Karpas-422 (cell line): ENCODE measurements around the gene ROMO1. TPM values are rescaled to one million over a fixed set of nuclear protein-coding genes. Genes with fewer than 3 reads are reported as not detected.
"Not testable (repeated sequence)": the region's sequence is repeated elsewhere in the genome, so short reads cannot be mapped to it uniquely, and the experiment has no call there.

Experiments
- DNase-seq: peaks from one replicate; pipeline ENCODE4 v3.0.0-alpha.2; 2015
- H2AFZ ChIP-seq: fragments of 200-600 bp; sonication (generic); 2 replicates; pipeline ENCODE4 v1.6.1; 2014; ENCODE audit warnings: antibody characterized with exemption, low read length, mixed read lengths
- H3K27ac ChIP-seq: fragments of 200-600 bp; sonication (generic); 2 replicates; pipeline ENCODE4 v1.5.1; 2014; ENCODE audit warnings: mild to moderate bottlenecking, low read length, moderate library complexity
- H3K27me3 ChIP-seq: fragments of 200-600 bp; sonication (generic); 2 replicates; pipeline ENCODE4 v1.6.1; 2014; ENCODE audit warnings: low read length, mixed read lengths
- H3K36me3 ChIP-seq: fragments of 200-600 bp; sonication (generic); 2 replicates; pipeline ENCODE4 v1.6.1; 2014; ENCODE audit warnings: low read length, mixed read lengths; ENCODE audit not compliant: insufficient read depth
- H3K4me1 ChIP-seq: fragments of 200-600 bp; sonication (generic); 2 replicates; pipeline ENCODE4 v1.6.1; 2014; ENCODE audit warnings: mild to moderate bottlenecking, low read length, mixed read lengths
- H3K4me2 ChIP-seq: fragments of 200-600 bp; sonication (generic); 2 replicates; pipeline ENCODE4 v1.6.1; 2014; ENCODE audit warnings: low read length, low read depth, mild to moderate bottlenecking; ENCODE audit not compliant: poor library complexity, severe bottlenecking
- H3K4me3 ChIP-seq: fragments of 200-600 bp; sonication (generic); 2 replicates; pipeline ENCODE4 v1.5.1; 2014; ENCODE audit warnings: mild to moderate bottlenecking, antibody characterized with exemption, low read length, mixed read lengths
- H3K79me2 ChIP-seq: fragments of 200-600 bp; sonication (generic); 2 replicates; pipeline ENCODE4 v1.6.1; 2014; ENCODE audit warnings: mild to moderate bottlenecking, low read length, mixed read lengths
- H3K9ac ChIP-seq: fragments of 200-600 bp; sonication (generic); 2 replicates; pipeline ENCODE4 v1.6.0; 2014; ENCODE audit warnings: low read length
- H3K9me2 ChIP-seq: fragments of 200-600 bp; sonication (generic), shearing (Covaris generic); replicated peaks from 2 replicates; pipeline ENCODE4 v1.6.0; 2014; ENCODE audit warnings: mild to moderate bottlenecking, low read length, moderate library complexity; ENCODE audit not compliant: insufficient read depth
- H3K9me3 ChIP-seq: fragments of 300-700, 200-600 bp; sonication (generic); 2 replicates; pipeline ENCODE4 v1.6.1; 2014; ENCODE audit warnings: low read length, mixed read lengths
- H4K20me1 ChIP-seq: fragments of 200-600 bp; sonication (generic); 2 replicates; pipeline ENCODE4 v1.6.1; 2014; ENCODE audit warnings: mild to moderate bottlenecking, antibody characterized with exemption, low read length, low read depth; ENCODE audit not compliant: insufficient read depth
- total RNA-seq: library from RNA; depleted of rRNA; stranded (reverse); fragments of >200 nt; shearing (Covaris generic); gene quantifications from 2 replicates; pipeline ENCODE4 v1.2.3, GENCODE V29; 2014; ENCODE audit warnings: low replicate concordance

Gene ROMO1
- total RNA-seq, 1 experiment from 2014 or later: 242 TPM

GRCh38 chr20:35710039-35710438, 10.8 kb downstream of the ROMO1 start:
- H3K27me3 ChIP-seq: no peaks in the 10 kb centered on the region
- no peaks in the 10 kb centered on the region for H3K9me3 ChIP-seq
- H4K20me1 ChIP-seq: peaks cover 53% of the 10 kb centered on the region
- no peak overlapping the region; the same call in 1 of the 2 replicates for H3K27ac ChIP-seq
- H3K4me1 ChIP-seq: peaks cover 6% of the 10 kb centered on the region; the same call in 1 of the 2 replicates
- no peak overlapping the region for H2AFZ ChIP-seq
- H3K4me2 ChIP-seq: no peak overlapping the region
- H3K9ac ChIP-seq: no peak overlapping the region
- H3K79me2 ChIP-seq: peaks cover 64% of the 10 kb centered on the region
- H3K36me3 ChIP-seq: peaks cover 88% of the 10 kb centered on the region
- H3K9me2 ChIP-seq: no peaks in the 10 kb centered on the region
- no peak overlapping the region for H3K4me3 ChIP-seq
- no peak for DNase-seq

GRCh38 chr20:35710884-35711587, 11.8 kb downstream of the ROMO1 start:
- H3K27me3 ChIP-seq: no peaks in the 10 kb centered on the region
- no peak overlapping the region for H3K27ac ChIP-seq
- H2AFZ ChIP-seq: no peak overlapping the region
- H3K4me3 ChIP-seq: no peak overlapping the region
- H3K36me3 ChIP-seq: peaks cover 87% of the 10 kb centered on the region
- H3K9me3 ChIP-seq: no peaks in the 10 kb centered on the region
- peaks cover 6% of the 10 kb centered on the region; the same call in 1 of the 2 replicates for H3K4me1 ChIP-seq
- peaks cover 72% of the 10 kb centered on the region for H3K79me2 ChIP-seq
- peaks cover 55% of the 10 kb centered on the region for H4K20me1 ChIP-seq
- no peak overlapping the region for H3K4me2 ChIP-seq
- no peak overlapping the region for H3K9ac ChIP-seq
- DNase-seq: no peak
- no peaks in the 10 kb centered on the region for H3K9me2 ChIP-seq

- H3K36me3 ChIP-seq: peaks cover 88% of the 10 kb centered on the region
These were observed 12.5 kb downstream of the ROMO1 start for GRCh38 chr20:35711588-35712209.

GRCh38 chr20:35713120-35713519, 13.9 kb downstream of the ROMO1 start:
- H3K27ac ChIP-seq, DNase-seq, H3K9me3 ChIP-seq, H3K4me1 ChIP-seq, H3K4me2 ChIP-seq, H3K9me2 ChIP-seq, H3K27me3 ChIP-seq, H3K4me3 ChIP-seq, H3K9ac ChIP-seq, H2AFZ ChIP-seq: not testable (repeated sequence)
- peaks cover 87% of the 10 kb centered on the region for H3K36me3 ChIP-seq
- peaks cover 80% of the 10 kb centered on the region for H3K79me2 ChIP-seq
- peaks cover 58% of the 10 kb centered on the region for H4K20me1 ChIP-seq

More at GRCh38 chr20:35711588-35712209, 12.5 kb downstream of the ROMO1 start:
- Histone ChIP-seq H3K9ac (no peak overlapping the region), H3K79me2 (peaks cover 77% of the 10 kb centered on the region), H3K4me3 (no peak overlapping the region), H2AFZ (no peak overlapping the region), H3K9me2 (no peaks in the 10 kb centered on the region), H3K4me2 (no peak overlapping the region), H3K27ac (no peak overlapping the region), H4K20me1 (peaks cover 55% of the 10 kb centered on the region), H3K27me3 (no peaks in the 10 kb centered on the region), H3K9me3 (no peaks in the 10 kb centered on the region), H3K4me1 (peaks cover 6% of the 10 kb centered on the region; the same call in 1 of the 2 replicates)
- no peak for DNase-seq

- Histone ChIP-seq H3K9ac (no peak overlapping the region), H3K9me2 (no peaks in the 10 kb centered on the region), H3K4me3 (no peak overlapping the region), H3K9me3 (no peaks in the 10 kb centered on the region), H3K36me3 (peaks cover 85% of the 10 kb centered on the region), H3K27me3 (no peaks in the 10 kb centered on the region), H4K20me1 (peaks cover 50% of the 10 kb centered on the region), H3K27ac (no peak overlapping the region), H3K4me1 (peaks cover 6% of the 10 kb centered on the region; the same call in 1 of the 2 replicates), H3K79me2 (peaks cover 76% of the 10 kb centered on the region), H3K4me2 (no peak overlapping the region), H2AFZ (no peak overlapping the region)
- DNase-seq: no peak
These were observed 14.9 kb downstream of the ROMO1 start for GRCh38 chr20:35714127-35714526.

- Histone ChIP-seq H3K4me3 (no peak overlapping the region), H3K79me2 (peaks cover 76% of the 10 kb centered on the region), H2AFZ (no peak overlapping the region), H3K9me2 (no peaks in the 10 kb centered on the region), H3K9me3 (no peaks in the 10 kb centered on the region), H3K9ac (no peak overlapping the region), H3K4me1 (peaks cover 6% of the 10 kb centered on the region; the same call in 1 of the 2 replicates), H3K4me2 (no peak overlapping the region), H3K36me3 (peaks cover 85% of the 10 kb centered on the region), H4K20me1 (peaks cover 44% of the 10 kb centered on the region), H3K27me3 (no peaks in the 10 kb centered on the region), H3K27ac (no peak overlapping the region)
- no peak for DNase-seq
These were observed 16.4 kb downstream of the ROMO1 start for GRCh38 chr20:35715652-35716051.

GRCh38 chr20:35716330-35716729, 17.1 kb downstream of the ROMO1 start:
- Histone ChIP-seq H3K4me3 (no peak overlapping the region), H4K20me1 (peaks cover 44% of the 10 kb centered on the region), H3K79me2 (peaks cover 75% of the 10 kb centered on the region), H3K27ac (no peak overlapping the region), H3K9me2 (no peaks in the 10 kb centered on the region), H3K4me1 (peaks cover 5% of the 10 kb centered on the region; the same call in 1 of the 2 replicates), H3K27me3 (no peaks in the 10 kb centered on the region), H3K9ac (no peak overlapping the region), H3K9me3 (no peaks in the 10 kb centered on the region), H3K36me3 (peaks cover 85% of the 10 kb centered on the region), H3K4me2 (no peak overlapping the region), H2AFZ (no peak overlapping the region)
- no peak for DNase-seq

GRCh38 chr20:35718321-35718720, 19.1 kb downstream of the ROMO1 start:
- H3K9me3 ChIP-seq, DNase-seq, H2AFZ ChIP-seq, H3K4me2 ChIP-seq, H3K9me2 ChIP-seq, H3K9ac ChIP-seq, H3K4me1 ChIP-seq, H3K4me3 ChIP-seq, H3K27ac ChIP-seq, H3K27me3 ChIP-seq: not testable (repeated sequence)
- H3K36me3 ChIP-seq: peaks cover 80% of the 10 kb centered on the region
- H3K79me2 ChIP-seq: peaks cover 74% of the 10 kb centered on the region
- peaks cover 48% of the 10 kb centered on the region for H4K20me1 ChIP-seq
